GDM1 (cell line): ENCODE data around the gene SLAMF6.
"Not testable (repeated sequence)": the region's sequence is repeated elsewhere in the genome, so short reads cannot be mapped to it uniquely, and the experiment has no call there.

ENCODE experiments used
- DNase-seq: peaks from one replicate; lab custom pipeline; 2025; lab: John Stamatoyannopoulos, UW

Gene SLAMF6

GRCh38 chr1:160542303-160542945 is 19.4 kb upstream of the SLAMF6 start:
- no peak for DNase-seq

GRCh38 chr1:160541622-160542302 is 18.7 kb upstream of the SLAMF6 start:
- DNase-seq = no peak

GRCh38 chr1:160540859-160541233 is 17.8 kb upstream of the SLAMF6 start:
- no peak for DNase-seq

GRCh38 chr1:160539990-160540858 is 17.2 kb upstream of the SLAMF6 start:
- peak; percentile 97 for DNase-seq

GRCh38 chr1:160539684-160539989 is 16.6 kb upstream of the SLAMF6 start:
- no peak for DNase-seq

GRCh38 chr1:160538985-160539651 is 16.1 kb upstream of the SLAMF6 start:
- no peak for DNase-seq

- DNase-seq = no peak
Measured at GRCh38 chr1:160537714-160538665, 14.9 kb upstream of the SLAMF6 start.

GRCh38 chr1:160534823-160535605 is 12.0 kb upstream of the SLAMF6 start:
- no peak for DNase-seq

- DNase-seq = not testable (repeated sequence)
Measured at GRCh38 chr1:160532557-160532813, 9.4 kb upstream of the SLAMF6 start.

- DNase-seq = not testable (repeated sequence)
Measured at GRCh38 chr1:160531809-160532556, 8.9 kb upstream of the SLAMF6 start.

GRCh38 chr1:160529401-160529952 is 6.4 kb upstream of the SLAMF6 start:
- DNase-seq = not testable (repeated sequence)

GRCh38 chr1:160523789-160524188 is 734 bp upstream of the SLAMF6 start:
- DNase-seq = not testable (repeated sequence)

GRCh38 chr1:160522136-160522535 is 919 bp downstream of the SLAMF6 start:
- DNase-seq = no peak

GRCh38 chr1:160521554-160521953 is 1.5 kb downstream of the SLAMF6 start:
- DNase-seq = no peak

GRCh38 chr1:160520999-160521398 is 2.1 kb downstream of the SLAMF6 start:
- DNase-seq = no peak

- no peak for DNase-seq
Measured at GRCh38 chr1:160520582-160520981, 2.5 kb downstream of the SLAMF6 start.

GRCh38 chr1:160519642-160520435 is 3.2 kb downstream of the SLAMF6 start:
- no peak for DNase-seq

- not testable (repeated sequence) for DNase-seq
Measured at GRCh38 chr1:160517519-160517918, 5.5 kb downstream of the SLAMF6 start.

- DNase-seq = not testable (repeated sequence)
Measured at GRCh38 chr1:160515908-160516307, 7.1 kb downstream of the SLAMF6 start.
